Endothelial cell of umbilical vein (primary cell): Measurements from ENCODE around the gene TECPR2. TPM values are rescaled to one million over a fixed set of nuclear protein-coding genes. Genes with fewer than 3 reads are reported as not detected.
A peak's percentile ranks its signal among the peaks of the same experiment; 100 is the strongest.

Experiments
- BruUV-seq: library from RNA; stranded (reverse); fragments of 400-500 nt; replicated peaks from 2 replicates; lab custom pipeline; 2021; lab: Mats Ljungman, UMichigan
- CTCF ChIA-PET: fragments of 300-600, 350-600 bp; sonication (Branson Sonifier 250); formaldehyde crosslinking; loops from one replicate; lab custom pipeline; 2021; ENCODE audit warnings: antibody characterized with exemption, inconsistent platforms; lab: Charles Lee
- POLR2A ChIA-PET: fragments of 300-600, 350-600 bp; sonication (Branson Sonifier 250); formaldehyde crosslinking; loops from one replicate; lab custom pipeline; 2021; ENCODE audit warnings: antibody characterized with exemption, inconsistent platforms; lab: Charles Lee
- DNase-seq: peaks from one replicate; pipeline ENCODE4 v3.0.0-alpha.2; 2011; ENCODE audit warnings: low read depth, low spot score
- FAIRE-seq: peaks from 2 replicates; lab custom pipeline; 2011; peaks lifted over from hg19 to GRCh38; lab: Jason Lieb, UNC
- H2AFZ ChIP-seq: 2 replicates; pipeline ENCODE4 v1.6.0; 2012; ENCODE audit warnings: low read depth, low read length, control low read depth, inconsistent platforms
- H3K27ac ChIP-seq: 2 replicates; pipeline ENCODE4 v1.5.1; 2011; ENCODE audit warnings: low read depth, mild to moderate bottlenecking, control low read depth, low read length, moderate library complexity; ENCODE audit not compliant: insufficient read depth
- H3K27me3 ChIP-seq, 2 experiments: 2 replicates each; pipeline versions ENCODE4 v1.6.0 to v1.6.1; 2011; ENCODE audit warnings: low read length in 2 of 2, mixed read lengths in 1 of 2; ENCODE audit not compliant: control insufficient read depth in 2 of 2, insufficient read depth in 2 of 2
- H3K36me3 ChIP-seq, 2 experiments: 2 replicates in 1 of 2; 3 replicates in 1 of 2; pipeline ENCODE4 v1.5.1; 2011; ENCODE audit warnings: low read length in 2 of 2, mild to moderate bottlenecking in 1 of 2, moderate library complexity in 1 of 2; ENCODE audit not compliant: control insufficient read depth in 2 of 2, insufficient read depth in 2 of 2; ENCODE audit errors: extremely low read depth in 1 of 2
- H3K4me1 ChIP-seq: 3 replicates; pipeline ENCODE4 v1.5.1; 2011; ENCODE audit warnings: mild to moderate bottlenecking, low read length; ENCODE audit not compliant: control insufficient read depth, insufficient read depth; ENCODE audit errors: extremely low read depth
- H3K4me2 ChIP-seq: 2 replicates; pipeline ENCODE4 v1.6.1; 2011; ENCODE audit warnings: low read length, control low read depth, mixed read lengths; ENCODE audit not compliant: insufficient read depth
- H3K4me3 ChIP-seq, 3 experiments: fragments of 200-600 bp in 1 of 3; sonication (generic), shearing (Covaris generic) in 1 of 3; replicated peaks in 1 of 3; 2 replicates each; pipeline ENCODE4 v1.5.1; 2011 to 2016; ENCODE audit warnings: control low read depth in 3 of 3, low read length in 3 of 3, mild to moderate bottlenecking in 2 of 3, inconsistent platforms in 1 of 3, low read depth in 1 of 3, moderate library complexity in 1 of 3; ENCODE audit not compliant: insufficient read depth in 1 of 3
- H3K79me2 ChIP-seq: 2 replicates; pipeline ENCODE4 v1.6.0; 2012; ENCODE audit warnings: low read length, inconsistent platforms; ENCODE audit not compliant: control insufficient read depth, insufficient read depth
- H3K9ac ChIP-seq: replicated peaks from 2 replicates; pipeline ENCODE3; 2011; ENCODE audit warnings: low read length, control low read depth; ENCODE audit not compliant: insufficient read depth; ENCODE audit errors: extremely low read depth
- H3K9me1 ChIP-seq: replicated peaks from 3 replicates; pipeline ENCODE4 v1.6.0; 2011; ENCODE audit warnings: mild to moderate bottlenecking, low read length; ENCODE audit not compliant: control insufficient read depth, insufficient read depth; ENCODE audit errors: extremely low read depth
- H3K9me3 ChIP-seq: replicated peaks from 2 replicates; pipeline ENCODE4 v1.5.1; 2012; ENCODE audit warnings: low read length, inconsistent platforms; ENCODE audit not compliant: control insufficient read depth, insufficient read depth
- H4K20me1 ChIP-seq: replicated peaks from 2 replicates; pipeline ENCODE3; 2011; ENCODE audit warnings: mild to moderate bottlenecking, low read length; ENCODE audit not compliant: control insufficient read depth, insufficient read depth; ENCODE audit errors: extremely low read depth
- CTCF ChIP-seq, 2 donors: IDR thresholded peaks; 1 replicate in 1 of 2; 2 replicates in 1 of 2; pipeline ENCODE4 v1.5.1; 2011; ENCODE audit warnings: low read length in 2 of 2, mild to moderate bottlenecking in 2 of 2, moderate library complexity in 2 of 2, control low read depth in 1 of 2, inconsistent platforms in 1 of 2, low read depth in 1 of 2; ENCODE audit not compliant: insufficient read depth in 1 of 2; ENCODE audit errors: extremely low read depth in 1 of 2
- FOS ChIP-seq: IDR thresholded peaks from 2 replicates; pipeline ENCODE4 v1.6.1; 2011; ENCODE audit warnings: mild to moderate bottlenecking, low read length, moderate library complexity, borderline replicate concordance; ENCODE audit not compliant: insufficient read depth
- JUN ChIP-seq: IDR thresholded peaks from 2 replicates; pipeline ENCODE4 v1.6.1; 2011; ENCODE audit warnings: borderline replicate concordance, low read depth; ENCODE audit not compliant: insufficient read length, insufficient read depth
- MYC ChIP-seq: IDR thresholded peaks from one replicate; pipeline ENCODE4 v1.6.1; 2011; ENCODE audit warnings: mild to moderate bottlenecking, low read depth, low read length
- dilution Hi-C: fragments of 300-500 bp; cut with MboI; formaldehyde crosslinking; loops from one replicate; pipeline ENCODE4 v1.15.0; 2019; ENCODE audit warnings: low sequenced_read_pairs; ENCODE audit not compliant: extremely low pct_ligation_motif_present
- intact Hi-C: fragments of 100-400 bp; cut with micrococcal nuclease; formaldehyde crosslinking; loops from one replicate; pipeline ENCODE4 v1.10.0; 2022
- polyA plus RNA-seq, 4 experiments: library from polyadenylated mRNA; depleted of rRNA in 3 of 4; stranded (reverse) in 3 of 4; unstranded in 1 of 4; fragments of >200 nt; gene quantifications; 2 replicates each; pipeline versions ENCODE4 v1.2.1 to v1.2.3, GENCODE V29; 2011 to 2012; ENCODE audit warnings: missing spikeins in 1 of 4
- total RNA-seq: library from RNA; stranded (reverse); gene quantifications from 2 replicates; pipeline ENCODE4 v1.2.3, GENCODE V29; 2021

TECPR2 gene
- total and polyA plus RNA-seq, 2 donors (not counting 3 experiments of a cell fraction or from before 2014, with no cell fraction given) = 8.9 to 21.5 TPM

- no peaks in the 10 kb centered on the region for H3K9me3 ChIP-seq
- H3K9me1 ChIP-seq = no peaks in the 10 kb centered on the region
- peaks cover 0 to 15% of the 10 kb centered on the region in 2 experiments for H3K36me3 ChIP-seq
- H3K4me3 ChIP-seq = no peak overlapping the region
- dilution Hi-C loops (loop anchor here (10.0 kb wide), 1 partner anchor 58 kb away; no protein-coding TSS in a partner anchor), intact Hi-C loops (loop anchor here (10.0 kb wide), 1 partner anchor 138 kb away; the partner anchor contains the start of genes CINP and TECPR2)
- peaks cover 24% of the 10 kb centered on the region for H3K4me1 ChIP-seq
- no peaks in the 10 kb centered on the region for H3K27me3 ChIP-seq
- FAIRE-seq (no peak), DNase-seq (no peak)
- no peak overlapping the region for H2AFZ ChIP-seq
- no peaks in the 10 kb centered on the region for H3K79me2 ChIP-seq
- BruUV-seq = no TSS peak
- H3K9ac ChIP-seq = no peak overlapping the region
- TF ChIP-seq CTCF (IDR thresholded peaks at IDR 0.05; ENCODE audit: extremely low read depth in 1 of 2, insufficient read depth in 1 of 2, low read depth in 1 of 2, low read length in 2 of 2) (no peak), MYC (no peak)
- no peaks in the 10 kb centered on the region for H4K20me1 ChIP-seq
- ChIA-PET POLR2A (no interaction called here), CTCF (interaction anchor here (1.3 kb wide), 1 partner anchor 62 kb away, joined by 3 read pairs; no protein-coding TSS in a partner anchor)
- no peak overlapping the region for H3K4me2 ChIP-seq
- H3K27ac ChIP-seq = no peak overlapping the region
Observed at GRCh38 chr14:102502571-102502970, 139.8 kb downstream of the TECPR2 start.

GRCh38 chr14:102503641-102504327 is 141.0 kb downstream of the TECPR2 start:
- POLR2A ChIA-PET = interaction anchor here (0.6 kb wide), 1 partner anchor 45 kb away, joined by 3 read pairs; no protein-coding TSS in a partner anchor

More at GRCh38 chr14:102503641-102504327, 141.0 kb downstream of the TECPR2 start:
- Histone ChIP-seq H2AFZ (peak overlapping the region; percentile 40), H3K79me2 (peaks cover 3% of the 10 kb centered on the region), H4K20me1 (no peaks in the 10 kb centered on the region), H3K4me3 (no peak overlapping the region), H3K4me2 (peak overlapping the region; percentile 27), H3K9me3 (no peaks in the 10 kb centered on the region), H3K36me3 (peaks cover 0 to 7% of the 10 kb centered on the region in 2 experiments), H3K4me1 (peaks cover 28% of the 10 kb centered on the region), H3K27me3 (no peaks in the 10 kb centered on the region), H3K9me1 (no peaks in the 10 kb centered on the region), H3K27ac (peak overlapping the region; percentile 69), H3K9ac (peak overlapping the region; percentile 35)
- peak; percentile 97 for FAIRE-seq
- dilution Hi-C loops (loop anchor here (10.0 kb wide), 1 partner anchor 59 kb away; no protein-coding TSS in a partner anchor), intact Hi-C loops (loop anchor here (10.0 kb wide), 1 partner anchor 139 kb away; the partner anchor contains the start of genes CINP and TECPR2)
- peak; percentile 66 for DNase-seq
- TF ChIP-seq FOS (peak; percentile 74), JUN (no peak)
- CTCF ChIA-PET = interaction anchor here (1.0 to 2.2 kb wide), 4 partner anchors 12 to 66 kb away, joined by 3 to 12 read pairs (median 4); no protein-coding TSS in a partner anchor
- no TSS peak for BruUV-seq
